Measurements from ENCODE around the gene HBG2.

DNA sequence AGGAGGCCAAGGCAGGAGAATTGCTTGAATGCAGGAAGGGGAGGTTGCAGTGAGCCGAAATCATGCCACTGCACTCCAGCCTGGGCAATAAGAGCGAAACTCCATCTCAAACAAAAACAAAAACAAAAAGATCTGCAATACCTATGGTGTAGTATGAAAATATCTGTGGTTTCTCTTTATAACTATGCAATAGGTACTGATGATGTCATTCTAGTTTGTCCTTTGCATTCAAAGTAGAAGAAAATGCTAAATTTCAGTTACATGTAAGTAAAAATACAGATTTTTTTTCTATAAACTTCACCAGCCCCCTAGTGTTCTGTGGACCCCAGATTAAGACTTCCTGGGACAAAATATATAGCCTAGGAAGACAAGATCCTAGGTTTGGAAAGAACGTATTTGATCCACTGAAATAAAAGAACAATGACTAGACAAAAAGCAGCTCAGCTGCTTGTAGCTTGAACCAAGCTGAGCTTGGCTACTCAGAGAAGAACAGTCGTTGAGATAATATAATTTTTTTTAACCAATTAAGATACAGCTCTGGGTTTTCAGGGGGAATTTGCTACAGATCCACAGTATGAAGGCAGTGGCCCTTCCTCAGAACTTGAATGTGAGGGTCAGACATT is 17.9 kb upstream of the HBG2 start:
- no peak for TF ChIP-seq CTCF (IDR thresholded peaks at IDR 0.05; ENCODE audit: insufficient read depth, low read length)
- TF ChIP-seq, protein P1, sequence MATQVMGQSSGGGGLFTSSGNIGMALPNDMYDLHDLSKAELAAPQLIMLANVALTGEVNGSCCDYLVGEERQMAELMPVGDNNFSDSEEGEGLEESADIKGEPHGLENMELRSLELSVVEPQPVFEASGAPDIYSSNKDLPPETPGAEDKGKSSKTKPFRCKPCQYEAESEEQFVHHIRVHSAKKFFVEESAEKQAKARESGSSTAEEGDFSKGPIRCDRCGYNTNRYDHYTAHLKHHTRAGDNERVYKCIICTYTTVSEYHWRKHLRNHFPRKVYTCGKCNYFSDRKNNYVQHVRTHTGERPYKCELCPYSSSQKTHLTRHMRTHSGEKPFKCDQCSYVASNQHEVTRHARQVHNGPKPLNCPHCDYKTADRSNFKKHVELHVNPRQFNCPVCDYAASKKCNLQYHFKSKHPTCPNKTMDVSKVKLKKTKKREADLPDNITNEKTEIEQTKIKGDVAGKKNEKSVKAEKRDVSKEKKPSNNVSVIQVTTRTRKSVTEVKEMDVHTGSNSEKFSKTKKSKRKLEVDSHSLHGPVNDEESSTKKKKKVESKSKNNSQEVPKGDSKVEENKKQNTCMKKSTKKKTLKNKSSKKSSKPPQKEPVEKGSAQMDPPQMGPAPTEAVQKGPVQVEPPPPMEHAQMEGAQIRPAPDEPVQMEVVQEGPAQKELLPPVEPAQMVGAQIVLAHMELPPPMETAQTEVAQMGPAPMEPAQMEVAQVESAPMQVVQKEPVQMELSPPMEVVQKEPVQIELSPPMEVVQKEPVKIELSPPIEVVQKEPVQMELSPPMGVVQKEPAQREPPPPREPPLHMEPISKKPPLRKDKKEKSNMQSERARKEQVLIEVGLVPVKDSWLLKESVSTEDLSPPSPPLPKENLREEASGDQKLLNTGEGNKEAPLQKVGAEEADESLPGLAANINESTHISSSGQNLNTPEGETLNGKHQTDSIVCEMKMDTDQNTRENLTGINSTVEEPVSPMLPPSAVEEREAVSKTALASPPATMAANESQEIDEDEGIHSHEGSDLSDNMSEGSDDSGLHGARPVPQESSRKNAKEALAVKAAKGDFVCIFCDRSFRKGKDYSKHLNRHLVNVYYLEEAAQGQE (IDR thresholded peaks at IDR 0.05; ENCODE audit: insufficient replicate concordance, low read depth), result no peak
- TF ChIP-seq GABPA (IDR thresholded peaks at IDR 0.05; ENCODE audit: low read depth), result no peak
